Loucy (cell line): ENCODE measurements around the gene ALG6.

Source experiments
- EZH2phosphoT487 ChIP-seq: fragments of 200-600 bp; IDR thresholded peaks from 2 replicates; pipeline ENCODE4 v1.6.1; 2018; ENCODE audit warnings: antibody characterized with exemption, mild to moderate bottlenecking, moderate library complexity, borderline replicate concordance
- TF ChIP-seq, protein P1 (sequence below): fragments of 200-600 bp; sonication (generic); conservative IDR thresholded peaks from 2 replicates; pipeline ENCODE4 v1.5.1; 2014; ENCODE audit warnings: mild to moderate bottlenecking, antibody characterized with exemption, low read length

DNA sequence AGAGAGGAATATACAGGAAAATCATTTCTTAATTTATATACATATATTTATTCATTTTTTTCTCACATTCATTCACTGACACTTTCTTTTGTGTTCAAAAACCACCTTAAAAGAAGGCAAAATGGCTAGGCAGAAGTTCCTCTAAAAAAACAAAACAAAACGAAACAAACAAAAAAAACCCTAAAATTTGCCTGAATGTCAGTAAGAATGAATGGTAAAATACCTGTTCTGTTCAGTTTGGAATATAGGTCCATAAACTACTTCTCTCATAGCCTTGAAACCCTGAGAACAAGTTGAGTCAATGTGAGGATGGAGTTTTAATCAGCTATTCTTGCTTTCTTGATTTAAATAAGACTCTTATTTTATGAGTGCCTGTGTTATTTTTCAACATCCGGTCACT lies 14.7 kb upstream of the ALG6 start:
- TF ChIP-seq, protein P1, sequence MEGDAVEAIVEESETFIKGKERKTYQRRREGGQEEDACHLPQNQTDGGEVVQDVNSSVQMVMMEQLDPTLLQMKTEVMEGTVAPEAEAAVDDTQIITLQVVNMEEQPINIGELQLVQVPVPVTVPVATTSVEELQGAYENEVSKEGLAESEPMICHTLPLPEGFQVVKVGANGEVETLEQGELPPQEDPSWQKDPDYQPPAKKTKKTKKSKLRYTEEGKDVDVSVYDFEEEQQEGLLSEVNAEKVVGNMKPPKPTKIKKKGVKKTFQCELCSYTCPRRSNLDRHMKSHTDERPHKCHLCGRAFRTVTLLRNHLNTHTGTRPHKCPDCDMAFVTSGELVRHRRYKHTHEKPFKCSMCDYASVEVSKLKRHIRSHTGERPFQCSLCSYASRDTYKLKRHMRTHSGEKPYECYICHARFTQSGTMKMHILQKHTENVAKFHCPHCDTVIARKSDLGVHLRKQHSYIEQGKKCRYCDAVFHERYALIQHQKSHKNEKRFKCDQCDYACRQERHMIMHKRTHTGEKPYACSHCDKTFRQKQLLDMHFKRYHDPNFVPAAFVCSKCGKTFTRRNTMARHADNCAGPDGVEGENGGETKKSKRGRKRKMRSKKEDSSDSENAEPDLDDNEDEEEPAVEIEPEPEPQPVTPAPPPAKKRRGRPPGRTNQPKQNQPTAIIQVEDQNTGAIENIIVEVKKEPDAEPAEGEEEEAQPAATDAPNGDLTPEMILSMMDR, result no peak
- no peak for TF ChIP-seq EZH2phosphoT487
